ENCODE measurements around the gene MCF2L. TPM values are rescaled to one million over a fixed set of nuclear protein-coding genes. Genes with fewer than 3 reads are reported as not detected.
"Not testable (repeated sequence)": the region's sequence is repeated elsewhere in the genome, so short reads cannot be mapped to it uniquely, and the experiment has no call there.

MCF2L gene
- total and polyA plus RNA-seq, 2 experiments from 2014 or later, result 4.8 to 25.6 TPM

DNA sequence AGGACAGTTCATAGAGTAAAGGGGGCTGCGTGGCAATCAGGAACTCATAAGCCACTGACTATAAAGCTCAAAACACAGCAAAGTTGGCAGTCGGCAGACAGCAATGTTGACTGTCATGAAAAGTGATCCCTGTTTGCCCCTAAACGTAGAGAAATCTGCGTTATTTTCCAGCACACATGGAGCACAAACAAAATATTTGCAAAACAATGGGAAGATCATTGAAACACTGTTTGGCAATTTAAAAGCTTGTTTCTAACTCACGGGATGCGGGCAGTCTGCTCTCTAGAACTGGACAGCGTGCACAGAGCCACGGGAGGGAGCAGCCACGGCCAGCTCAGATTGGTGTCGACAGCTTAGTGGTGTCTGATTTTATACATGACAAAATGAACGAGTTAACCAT is 130.1 kb downstream of the MCF2L start (continued):
- TF ChIP-seq, protein P1, sequence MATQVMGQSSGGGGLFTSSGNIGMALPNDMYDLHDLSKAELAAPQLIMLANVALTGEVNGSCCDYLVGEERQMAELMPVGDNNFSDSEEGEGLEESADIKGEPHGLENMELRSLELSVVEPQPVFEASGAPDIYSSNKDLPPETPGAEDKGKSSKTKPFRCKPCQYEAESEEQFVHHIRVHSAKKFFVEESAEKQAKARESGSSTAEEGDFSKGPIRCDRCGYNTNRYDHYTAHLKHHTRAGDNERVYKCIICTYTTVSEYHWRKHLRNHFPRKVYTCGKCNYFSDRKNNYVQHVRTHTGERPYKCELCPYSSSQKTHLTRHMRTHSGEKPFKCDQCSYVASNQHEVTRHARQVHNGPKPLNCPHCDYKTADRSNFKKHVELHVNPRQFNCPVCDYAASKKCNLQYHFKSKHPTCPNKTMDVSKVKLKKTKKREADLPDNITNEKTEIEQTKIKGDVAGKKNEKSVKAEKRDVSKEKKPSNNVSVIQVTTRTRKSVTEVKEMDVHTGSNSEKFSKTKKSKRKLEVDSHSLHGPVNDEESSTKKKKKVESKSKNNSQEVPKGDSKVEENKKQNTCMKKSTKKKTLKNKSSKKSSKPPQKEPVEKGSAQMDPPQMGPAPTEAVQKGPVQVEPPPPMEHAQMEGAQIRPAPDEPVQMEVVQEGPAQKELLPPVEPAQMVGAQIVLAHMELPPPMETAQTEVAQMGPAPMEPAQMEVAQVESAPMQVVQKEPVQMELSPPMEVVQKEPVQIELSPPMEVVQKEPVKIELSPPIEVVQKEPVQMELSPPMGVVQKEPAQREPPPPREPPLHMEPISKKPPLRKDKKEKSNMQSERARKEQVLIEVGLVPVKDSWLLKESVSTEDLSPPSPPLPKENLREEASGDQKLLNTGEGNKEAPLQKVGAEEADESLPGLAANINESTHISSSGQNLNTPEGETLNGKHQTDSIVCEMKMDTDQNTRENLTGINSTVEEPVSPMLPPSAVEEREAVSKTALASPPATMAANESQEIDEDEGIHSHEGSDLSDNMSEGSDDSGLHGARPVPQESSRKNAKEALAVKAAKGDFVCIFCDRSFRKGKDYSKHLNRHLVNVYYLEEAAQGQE (IDR thresholded peaks at IDR 0.05; ENCODE audit: unreplicated experiment), result no peak
- TF ChIP-seq, protein P2, sequence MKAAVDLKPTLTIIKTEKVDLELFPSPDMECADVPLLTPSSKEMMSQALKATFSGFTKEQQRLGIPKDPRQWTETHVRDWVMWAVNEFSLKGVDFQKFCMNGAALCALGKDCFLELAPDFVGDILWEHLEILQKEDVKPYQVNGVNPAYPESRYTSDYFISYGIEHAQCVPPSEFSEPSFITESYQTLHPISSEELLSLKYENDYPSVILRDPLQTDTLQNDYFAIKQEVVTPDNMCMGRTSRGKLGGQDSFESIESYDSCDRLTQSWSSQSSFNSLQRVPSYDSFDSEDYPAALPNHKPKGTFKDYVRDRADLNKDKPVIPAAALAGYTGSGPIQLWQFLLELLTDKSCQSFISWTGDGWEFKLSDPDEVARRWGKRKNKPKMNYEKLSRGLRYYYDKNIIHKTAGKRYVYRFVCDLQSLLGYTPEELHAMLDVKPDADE (IDR thresholded peaks at IDR 0.05), result no peak
- TF ChIP-seq, protein P3, sequence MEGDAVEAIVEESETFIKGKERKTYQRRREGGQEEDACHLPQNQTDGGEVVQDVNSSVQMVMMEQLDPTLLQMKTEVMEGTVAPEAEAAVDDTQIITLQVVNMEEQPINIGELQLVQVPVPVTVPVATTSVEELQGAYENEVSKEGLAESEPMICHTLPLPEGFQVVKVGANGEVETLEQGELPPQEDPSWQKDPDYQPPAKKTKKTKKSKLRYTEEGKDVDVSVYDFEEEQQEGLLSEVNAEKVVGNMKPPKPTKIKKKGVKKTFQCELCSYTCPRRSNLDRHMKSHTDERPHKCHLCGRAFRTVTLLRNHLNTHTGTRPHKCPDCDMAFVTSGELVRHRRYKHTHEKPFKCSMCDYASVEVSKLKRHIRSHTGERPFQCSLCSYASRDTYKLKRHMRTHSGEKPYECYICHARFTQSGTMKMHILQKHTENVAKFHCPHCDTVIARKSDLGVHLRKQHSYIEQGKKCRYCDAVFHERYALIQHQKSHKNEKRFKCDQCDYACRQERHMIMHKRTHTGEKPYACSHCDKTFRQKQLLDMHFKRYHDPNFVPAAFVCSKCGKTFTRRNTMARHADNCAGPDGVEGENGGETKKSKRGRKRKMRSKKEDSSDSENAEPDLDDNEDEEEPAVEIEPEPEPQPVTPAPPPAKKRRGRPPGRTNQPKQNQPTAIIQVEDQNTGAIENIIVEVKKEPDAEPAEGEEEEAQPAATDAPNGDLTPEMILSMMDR (conservative IDR thresholded peaks at IDR 0.05; ENCODE audit: low read depth in 2 of 2), result no peak
- TF ChIP-seq ZNF114 (CRISPR knock-in tag; IDR thresholded peaks at IDR 0.05), result no peak

DNA sequence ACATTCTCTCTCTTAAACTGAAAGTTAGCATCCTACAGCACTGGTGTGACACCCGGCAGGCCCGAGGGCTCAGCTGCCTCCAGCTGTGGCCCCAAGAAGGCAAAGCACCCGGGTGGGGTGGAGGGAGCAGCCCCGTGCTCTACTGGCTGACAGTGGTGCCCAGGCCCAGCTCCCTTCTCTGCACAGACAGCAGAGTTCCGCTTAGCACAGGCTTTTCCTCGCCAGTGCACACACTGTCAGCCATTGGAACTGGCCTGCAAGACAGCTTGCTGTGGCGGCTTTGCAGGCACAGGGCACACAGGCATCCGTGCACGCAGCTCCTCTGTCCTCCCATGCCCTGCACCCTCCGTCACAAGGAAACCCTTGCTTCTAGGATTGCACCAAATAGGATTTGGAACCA is 133.3 kb downstream of the MCF2L start:
- not testable (repeated sequence) for H3K27ac Mint-ChIP-seq; H3F3A ChIP-seq (replicated peaks; ENCODE audit: low read depth); H3K9me2 ChIP-seq (ENCODE audit: insufficient read depth); H3K4me3 Mint-ChIP-seq; H3K4me1 ChIP-seq (ENCODE audit: insufficient read depth); H2AFZ ChIP-seq; H3K36me3 Mint-ChIP-seq (ENCODE audit: low read depth); H4K20me1 ChIP-seq (replicated peaks; ENCODE audit: insufficient read depth); H3K4me3 ChIP-seq; ATAC-seq; H3K27ac ChIP-seq (ENCODE audit: low read depth); H3K4me2 ChIP-seq; H3K27me3 ChIP-seq (ENCODE audit: insufficient read depth); DNase-seq (ENCODE audit: low spot score); H3K79me2 ChIP-seq (replicated peaks; ENCODE audit: insufficient read depth); H3K9me3 Mint-ChIP-seq; H3K36me3 ChIP-seq (ENCODE audit: insufficient read depth)
- H3K4me1 Mint-ChIP-seq, result peaks cover 14% of the 10 kb centered on the region; the same call in 2 of the 3 replicates
- H3K27me3 Mint-ChIP-seq (ENCODE audit: insufficient read depth, low read depth, poor library complexity), result peaks cover 12% of the 10 kb centered on the region

DNA sequence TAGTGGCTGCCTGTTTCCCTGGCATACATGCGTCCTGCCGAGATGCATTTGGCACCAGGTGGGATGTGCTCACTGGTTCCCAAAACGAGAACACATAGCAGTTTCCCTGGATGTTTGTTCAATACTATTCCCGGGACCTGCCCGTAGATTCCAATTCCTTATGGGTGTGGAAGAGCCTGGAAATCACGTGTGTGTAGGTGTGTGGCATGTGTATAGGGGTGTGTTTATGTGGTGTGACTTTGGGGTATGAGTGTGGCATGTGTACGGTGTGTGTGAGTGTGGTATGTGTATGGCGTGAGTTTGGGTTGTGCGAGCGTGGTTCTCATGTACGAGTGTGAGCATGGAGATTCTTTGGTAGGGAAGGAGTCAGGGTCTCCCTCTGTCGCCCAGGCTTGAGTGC is 133.7 kb downstream of the MCF2L start:
- Histone ChIP-seq H3K27me3 (ENCODE audit: insufficient read depth) (no peaks in the 10 kb centered on the region), H3F3A (replicated peaks; ENCODE audit: low read depth) (no peaks in the 10 kb centered on the region), H4K20me1 (replicated peaks; ENCODE audit: insufficient read depth) (no peaks in the 10 kb centered on the region), H3K4me1 (ENCODE audit: insufficient read depth) (peaks cover 4% of the 10 kb centered on the region; the same call in 1 of the 2 replicates), H3K4me3 (no peak overlapping the region), H2AFZ (no peak overlapping the region), H3K9me2 (ENCODE audit: insufficient read depth) (no peaks in the 10 kb centered on the region), H3K79me2 (replicated peaks; ENCODE audit: insufficient read depth) (no peaks in the 10 kb centered on the region), H3K27ac (ENCODE audit: low read depth) (no peak overlapping the region), H3K4me2 (no peak overlapping the region), H3K36me3 (ENCODE audit: insufficient read depth) (no peaks in the 10 kb centered on the region)
- Mint-ChIP-seq H3K36me3 (ENCODE audit: low read depth) (no peaks in the 10 kb centered on the region), H3K9me3 (peaks cover 2% of the 10 kb centered on the region; the same call in 1 of the 3 replicates), H3K27ac (no peak overlapping the region), H3K27me3 (ENCODE audit: insufficient read depth, low read depth, poor library complexity) (peaks cover 12% of the 10 kb centered on the region), H3K4me1 (peaks cover 14% of the 10 kb centered on the region; the same call in 2 of the 3 replicates), H3K4me3 (no peak overlapping the region)
- DNase-seq (ENCODE audit: low spot score), result no peak
- ATAC-seq, result no peak
- TF ChIP-seq JUNB (IDR thresholded peaks at IDR 0.05; ENCODE audit: unreplicated experiment), result no peak
- no peak for TF ChIP-seq CREB1 (CRISPR knock-in tag; IDR thresholded peaks at IDR 0.05; ENCODE audit: low read depth)
- TF ChIP-seq, protein P1 (IDR thresholded peaks at IDR 0.05; ENCODE audit: unreplicated experiment), result no peak
- no peak for TF ChIP-seq ZNF331 (CRISPR knock-in tag; IDR thresholded peaks at IDR 0.05; ENCODE audit: low read depth)
- TF ChIP-seq EZH2 (IDR thresholded peaks at IDR 0.05; ENCODE audit: low read depth, unreplicated experiment), result no peak
- TF ChIP-seq NANOG (IDR thresholded peaks at IDR 0.05; ENCODE audit: borderline replicate concordance), result no peak
